Peyer's patch (tissue), 4 donors: ENCODE results near the gene CDIP1.

Experiments used
- POLR2A ChIP-seq, 2 donors: fragments of 450-650 bp; IDR thresholded peaks; one replicate each; pipeline ENCODE4 v1.5.1; 2017; ENCODE audit warnings: antibody characterized with exemption in 2 of 2, mild to moderate bottlenecking in 2 of 2, moderate library complexity in 2 of 2
- TF ChIP-seq, protein P1 (sequence below), 6 experiments: fragments of 450-650 bp in 4 of 6; fragments of 200-600 bp in 2 of 6; sonication (generic) in 1 of 6; IDR thresholded peaks; one replicate each; pipeline ENCODE4 v1.5.1; 2017 to 2019; ENCODE audit warnings: antibody characterized with exemption in 6 of 6, mild to moderate bottlenecking in 3 of 6, moderate library complexity in 1 of 6

DNA sequence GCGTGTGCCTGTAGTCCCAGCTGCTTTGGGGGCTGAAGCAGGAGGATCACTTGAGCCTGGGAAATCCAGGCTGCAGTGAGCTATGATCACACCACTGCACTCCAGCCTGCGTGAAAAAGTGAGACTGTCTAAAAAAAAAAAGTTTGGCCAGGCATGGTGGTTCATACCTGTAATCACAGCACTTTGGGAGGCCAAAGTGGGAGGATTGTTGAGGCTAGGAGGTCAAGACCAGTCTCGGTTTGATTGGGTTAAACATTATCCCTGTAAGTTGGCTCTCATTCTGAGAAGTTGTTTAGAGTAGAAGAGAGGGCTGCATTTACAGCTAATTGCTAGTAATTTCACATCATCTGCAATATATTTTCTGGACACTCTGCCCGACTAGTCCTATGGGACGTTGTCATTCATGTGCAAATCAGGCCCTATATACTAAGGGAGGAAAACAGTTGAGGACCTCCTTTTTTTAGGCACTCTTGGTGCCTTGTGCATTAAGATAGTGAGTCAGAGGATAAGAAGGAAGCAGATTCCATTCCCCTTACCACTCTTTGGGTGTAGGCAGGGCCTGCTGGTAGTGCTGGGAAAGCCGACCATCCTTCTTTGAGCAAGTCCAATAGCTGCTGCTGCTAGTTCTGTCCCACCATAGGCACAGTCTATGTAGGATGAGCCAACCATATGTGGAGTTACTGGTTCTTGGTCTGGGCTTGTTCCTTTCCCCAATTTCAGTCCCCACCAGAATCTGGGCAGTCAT, 43.7 kb downstream of the CDIP1 start:
- TF ChIP-seq, protein P1, sequence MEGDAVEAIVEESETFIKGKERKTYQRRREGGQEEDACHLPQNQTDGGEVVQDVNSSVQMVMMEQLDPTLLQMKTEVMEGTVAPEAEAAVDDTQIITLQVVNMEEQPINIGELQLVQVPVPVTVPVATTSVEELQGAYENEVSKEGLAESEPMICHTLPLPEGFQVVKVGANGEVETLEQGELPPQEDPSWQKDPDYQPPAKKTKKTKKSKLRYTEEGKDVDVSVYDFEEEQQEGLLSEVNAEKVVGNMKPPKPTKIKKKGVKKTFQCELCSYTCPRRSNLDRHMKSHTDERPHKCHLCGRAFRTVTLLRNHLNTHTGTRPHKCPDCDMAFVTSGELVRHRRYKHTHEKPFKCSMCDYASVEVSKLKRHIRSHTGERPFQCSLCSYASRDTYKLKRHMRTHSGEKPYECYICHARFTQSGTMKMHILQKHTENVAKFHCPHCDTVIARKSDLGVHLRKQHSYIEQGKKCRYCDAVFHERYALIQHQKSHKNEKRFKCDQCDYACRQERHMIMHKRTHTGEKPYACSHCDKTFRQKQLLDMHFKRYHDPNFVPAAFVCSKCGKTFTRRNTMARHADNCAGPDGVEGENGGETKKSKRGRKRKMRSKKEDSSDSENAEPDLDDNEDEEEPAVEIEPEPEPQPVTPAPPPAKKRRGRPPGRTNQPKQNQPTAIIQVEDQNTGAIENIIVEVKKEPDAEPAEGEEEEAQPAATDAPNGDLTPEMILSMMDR (IDR thresholded peaks at IDR 0.05): no peak
- TF ChIP-seq POLR2A (IDR thresholded peaks at IDR 0.05): no peak
